Vagina (tissue), 2 donors: ENCODE measurements around the gene ADCY7. TPM values are rescaled to one million over a fixed set of nuclear protein-coding genes. Genes with fewer than 3 reads are reported as not detected.

Source experiments
- DNase-seq, 2 donors: peaks; one replicate each; pipeline ENCODE4 v3.0.0-alpha.2; 2017; ENCODE audit errors: extremely low spot score in 2 of 2
- H3K27ac ChIP-seq: fragments of 200-600 bp; sonication (generic); one replicate; pipeline ENCODE4 v1.5.1; 2019
- H3K27me3 ChIP-seq: fragments of 200-600 bp; sonication (generic); one replicate; pipeline ENCODE4 v1.5.1; 2019
- H3K36me3 ChIP-seq, 2 donors: fragments of 200-600 bp; sonication (generic); one replicate each; pipeline ENCODE4 v1.5.1; 2017 to 2019
- H3K4me1 ChIP-seq: fragments of 200-600 bp; sonication (generic); one replicate; pipeline ENCODE4 v1.5.1; 2019
- H3K4me3 ChIP-seq, 2 donors: fragments of 200-600 bp; sonication (generic); 1 replicate in 1 of 2; 2 replicates in 1 of 2; pipeline ENCODE4 v1.5.1; 2016 to 2019
- H3K9me3 ChIP-seq: fragments of 200-600 bp; sonication (generic); one replicate; pipeline ENCODE4 v1.5.1; 2019
- POLR2A ChIP-seq, 2 donors: fragments of 450-650 bp; IDR thresholded peaks; one replicate each; pipeline ENCODE4 v1.6.1; 2017; ENCODE audit warnings: antibody characterized with exemption in 2 of 2, mild to moderate bottlenecking in 2 of 2, moderate library complexity in 2 of 2
- POLR2AphosphoS5 ChIP-seq, 2 donors: sonication (generic); formaldehyde crosslinking; IDR thresholded peaks; one replicate each; pipeline ENCODE4 v1.9.0; 2017; ENCODE audit warnings: antibody characterized with exemption in 2 of 2, mild to moderate bottlenecking in 2 of 2, low read depth in 1 of 2; ENCODE audit not compliant: insufficient read depth in 1 of 2
- intact Hi-C: fragments of 100-400 bp; cut with DNase I; formaldehyde crosslinking; loops from one replicate; pipeline ENCODE4 v1.15.1; 2023
- total RNA-seq: library from RNA; depleted of rRNA; stranded (reverse); fragments of >200 nt; gene quantifications from one replicate; pipeline ENCODE4 v1.2.3, GENCODE V29; 2016
- TF ChIP-seq, protein P1 (sequence below), 3 experiments: fragments of 450-650 bp in 2 of 3; fragments of 200-600 bp in 1 of 3; sonication (generic) in 1 of 3; IDR thresholded peaks; one replicate each; pipeline ENCODE4 v1.5.1; 2017 to 2019; ENCODE audit warnings: antibody characterized with exemption in 3 of 3, mild to moderate bottlenecking in 2 of 3, moderate library complexity in 2 of 3

Gene ADCY7
- total RNA-seq, 1 donor from 2014 or later: 18.9 TPM

DNA sequence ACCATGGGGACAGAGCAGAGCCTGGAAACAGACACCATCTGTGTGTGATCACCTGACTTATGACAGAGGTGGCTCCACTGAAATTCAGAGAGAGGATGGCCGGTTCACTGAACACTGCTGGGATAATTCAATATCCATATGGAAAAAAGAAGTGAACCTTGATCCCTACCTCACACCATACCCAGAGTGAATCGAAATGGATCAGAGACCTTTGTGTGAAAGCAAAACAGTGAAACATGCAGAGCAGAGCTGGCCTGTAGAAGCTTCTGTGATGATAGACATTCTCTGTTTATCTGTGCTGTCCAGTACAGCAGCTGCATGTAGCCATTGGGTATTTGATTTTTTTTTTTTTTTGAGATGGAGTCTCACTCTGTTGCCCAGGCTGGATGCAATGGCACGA is 20.3 kb downstream of the ADCY7 start:
- Histone ChIP-seq H3K27ac (no peak overlapping the region), H3K27me3 (no peaks in the 10 kb centered on the region), H3K9me3 (no peaks in the 10 kb centered on the region), H3K36me3 (no peaks in the 10 kb centered on the region), H3K4me1 (peaks cover 17% of the 10 kb centered on the region), H3K4me3 (no peak overlapping the region)
- intact Hi-C loops: no loop called here
- TF ChIP-seq, protein P1, sequence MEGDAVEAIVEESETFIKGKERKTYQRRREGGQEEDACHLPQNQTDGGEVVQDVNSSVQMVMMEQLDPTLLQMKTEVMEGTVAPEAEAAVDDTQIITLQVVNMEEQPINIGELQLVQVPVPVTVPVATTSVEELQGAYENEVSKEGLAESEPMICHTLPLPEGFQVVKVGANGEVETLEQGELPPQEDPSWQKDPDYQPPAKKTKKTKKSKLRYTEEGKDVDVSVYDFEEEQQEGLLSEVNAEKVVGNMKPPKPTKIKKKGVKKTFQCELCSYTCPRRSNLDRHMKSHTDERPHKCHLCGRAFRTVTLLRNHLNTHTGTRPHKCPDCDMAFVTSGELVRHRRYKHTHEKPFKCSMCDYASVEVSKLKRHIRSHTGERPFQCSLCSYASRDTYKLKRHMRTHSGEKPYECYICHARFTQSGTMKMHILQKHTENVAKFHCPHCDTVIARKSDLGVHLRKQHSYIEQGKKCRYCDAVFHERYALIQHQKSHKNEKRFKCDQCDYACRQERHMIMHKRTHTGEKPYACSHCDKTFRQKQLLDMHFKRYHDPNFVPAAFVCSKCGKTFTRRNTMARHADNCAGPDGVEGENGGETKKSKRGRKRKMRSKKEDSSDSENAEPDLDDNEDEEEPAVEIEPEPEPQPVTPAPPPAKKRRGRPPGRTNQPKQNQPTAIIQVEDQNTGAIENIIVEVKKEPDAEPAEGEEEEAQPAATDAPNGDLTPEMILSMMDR (IDR thresholded peaks at IDR 0.05): no peak
- DNase-seq: no peak

DNA sequence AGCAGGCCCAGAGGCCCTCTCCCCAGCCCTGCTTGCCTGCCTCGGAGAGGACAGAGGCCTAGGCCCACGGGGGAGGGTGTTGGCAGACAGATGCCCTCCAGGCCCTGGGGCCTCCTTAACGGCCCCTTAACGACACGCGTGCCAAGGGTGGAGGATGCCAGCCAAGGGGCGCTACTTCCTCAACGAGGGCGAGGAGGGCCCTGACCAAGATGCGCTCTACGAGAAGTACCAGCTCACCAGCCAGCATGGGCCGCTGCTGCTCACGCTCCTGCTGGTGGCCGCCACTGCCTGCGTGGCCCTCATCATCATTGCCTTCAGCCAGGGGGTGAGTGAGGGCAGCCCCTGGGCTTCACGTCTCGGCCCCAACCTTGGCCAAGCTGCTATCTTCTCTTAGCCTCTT is 21.7 kb downstream of the ADCY7 start:
- intact Hi-C loops: no loop called here
- H3K4me3 ChIP-seq: no peak overlapping the region
- no peak overlapping the region for H3K27ac ChIP-seq
- no peaks in the 10 kb centered on the region for H3K27me3 ChIP-seq
- TF ChIP-seq, protein P1 (IDR thresholded peaks at IDR 0.05): no peak
- TF ChIP-seq POLR2A (IDR thresholded peaks at IDR 0.05) (no peak), POLR2AphosphoS5 (IDR thresholded peaks at IDR 0.05; ENCODE audit: insufficient read depth in 1 of 2, low read depth in 1 of 2) (no peak)
- DNase-seq: no peak
- no peaks in the 10 kb centered on the region for H3K36me3 ChIP-seq
- peaks cover 14% of the 10 kb centered on the region for H3K4me1 ChIP-seq
- H3K9me3 ChIP-seq: no peaks in the 10 kb centered on the region

DNA sequence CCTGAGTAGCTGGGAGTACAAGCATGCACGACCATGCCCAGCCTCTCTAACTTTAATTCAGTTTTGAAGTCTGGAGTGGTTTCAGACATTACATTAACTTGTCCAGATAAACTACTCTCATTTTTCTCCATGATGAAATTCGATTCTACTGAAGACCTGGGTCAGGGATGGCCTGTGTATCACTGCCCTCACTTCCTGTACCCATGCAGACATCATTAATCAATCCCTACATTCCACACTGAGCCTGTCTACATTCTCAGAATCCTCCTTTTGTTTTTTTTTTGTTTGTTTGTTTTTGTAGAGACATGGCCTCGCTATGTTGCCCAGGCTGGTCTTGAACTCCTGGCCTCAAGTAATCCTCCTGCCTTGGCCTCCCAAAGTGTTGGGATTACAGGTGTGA is 22.6 kb downstream of the ADCY7 start:
- no peaks in the 10 kb centered on the region for H3K36me3 ChIP-seq
- H3K27me3 ChIP-seq: no peaks in the 10 kb centered on the region
- no peaks in the 10 kb centered on the region for H3K9me3 ChIP-seq
- DNase-seq: no peak
- H3K4me3 ChIP-seq: no peak overlapping the region
- intact Hi-C loops: no loop called here
- TF ChIP-seq, protein P1 (IDR thresholded peaks at IDR 0.05): no peak
- TF ChIP-seq POLR2AphosphoS5 (IDR thresholded peaks at IDR 0.05; ENCODE audit: insufficient read depth in 1 of 2, low read depth in 1 of 2) (no peak), POLR2A (IDR thresholded peaks at IDR 0.05) (no peak)
- no peak overlapping the region for H3K27ac ChIP-seq
- peaks cover 5% of the 10 kb centered on the region for H3K4me1 ChIP-seq

DNA sequence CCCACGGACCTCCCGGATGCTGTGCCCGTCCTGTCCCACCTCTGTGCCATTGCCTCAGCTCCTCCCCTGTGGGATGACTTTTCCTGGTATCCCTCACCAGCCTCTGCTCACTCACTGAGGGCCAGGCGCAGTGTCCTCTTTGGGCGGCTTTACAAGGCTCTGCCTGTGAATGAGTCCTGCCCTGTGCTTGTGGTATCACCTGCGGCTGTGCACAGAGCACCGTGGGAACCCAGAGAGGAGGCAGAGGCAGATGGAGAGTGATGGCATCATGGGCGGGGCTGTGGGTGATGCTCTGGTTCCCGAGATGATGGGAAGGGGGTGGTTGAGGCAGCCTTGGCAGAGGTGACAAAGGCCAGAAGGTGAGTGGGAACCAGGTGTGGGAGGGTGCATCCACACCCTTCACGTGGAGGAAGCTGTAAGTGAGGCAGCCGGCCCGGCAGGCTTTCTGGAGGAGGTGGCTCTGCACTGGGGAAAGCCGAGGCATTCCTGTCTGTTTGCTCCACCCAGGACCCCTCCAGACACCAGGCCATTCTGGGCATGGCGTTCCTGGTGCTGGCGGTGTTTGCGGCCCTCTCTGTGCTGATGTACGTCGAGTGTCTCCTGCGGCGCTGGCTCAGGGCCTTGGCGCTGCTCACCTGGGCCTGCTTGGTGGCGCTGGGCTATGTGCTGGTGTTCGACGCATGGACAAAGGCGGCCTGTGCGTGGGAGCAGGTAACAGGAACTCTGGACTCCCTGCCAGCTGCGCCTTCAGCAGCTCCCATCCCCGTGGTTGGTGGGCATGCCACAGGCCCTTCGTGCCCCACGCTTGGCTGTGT is 23.8 kb downstream of the ADCY7 start:
- Histone ChIP-seq H3K36me3 (no peaks in the 10 kb centered on the region), H3K9me3 (no peaks in the 10 kb centered on the region)
- no peak for DNase-seq

DNA sequence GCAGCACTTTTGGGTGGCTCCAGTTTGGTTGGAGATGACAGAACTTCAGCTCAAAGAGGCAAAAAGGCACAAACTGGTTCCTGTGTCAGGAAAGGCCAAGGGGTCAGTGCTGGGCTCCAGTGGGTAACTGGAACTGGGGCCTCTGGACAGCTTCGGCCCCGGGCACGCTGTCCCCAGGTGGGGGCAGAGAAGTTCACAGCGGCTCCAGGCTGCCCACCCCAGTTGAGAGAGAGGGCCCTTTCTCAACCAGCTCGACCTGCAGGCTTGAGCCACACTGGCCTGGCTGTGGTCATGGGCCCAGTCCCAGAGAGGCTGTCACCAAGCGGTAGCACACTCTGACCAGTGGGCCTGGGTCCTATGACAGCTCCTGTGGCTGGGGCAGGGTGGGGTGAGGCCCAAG is 24.5 kb downstream of the ADCY7 start:
- Histone ChIP-seq H3K27me3 (no peaks in the 10 kb centered on the region), H3K9me3 (no peaks in the 10 kb centered on the region), H3K4me3 (no peak overlapping the region), H3K27ac (no peak overlapping the region), H3K4me1 (no peaks in the 10 kb centered on the region), H3K36me3 (no peaks in the 10 kb centered on the region)
- DNase-seq: no peak
- TF ChIP-seq, protein P1 (IDR thresholded peaks at IDR 0.05): no peak
- TF ChIP-seq POLR2AphosphoS5 (IDR thresholded peaks at IDR 0.05; ENCODE audit: insufficient read depth in 1 of 2, low read depth in 1 of 2): no peak
- no peak for TF ChIP-seq POLR2A (IDR thresholded peaks at IDR 0.05)
- intact Hi-C loops: no loop called here

More for the DNA sequence above, 23.8 kb downstream of the ADCY7 start:
- no peak for TF ChIP-seq POLR2A (IDR thresholded peaks at IDR 0.05)
- no peak for TF ChIP-seq POLR2AphosphoS5 (IDR thresholded peaks at IDR 0.05; ENCODE audit: insufficient read depth in 1 of 2, low read depth in 1 of 2)
- TF ChIP-seq, protein P1 (IDR thresholded peaks at IDR 0.05): no peak
- H3K27me3 ChIP-seq: no peaks in the 10 kb centered on the region
- H3K4me3 ChIP-seq: no peak overlapping the region
- no peaks in the 10 kb centered on the region for H3K4me1 ChIP-seq
- no peak overlapping the region for H3K27ac ChIP-seq
- intact Hi-C loops: no loop called here
